Suprapubic skin (tissue), 4 donors: ENCODE measurements around the gene SOAT1.
"Not testable (repeated sequence)": the region's sequence is repeated elsewhere in the genome, so short reads cannot be mapped to it uniquely, and the experiment has no call there.

ENCODE experiments used
- CTCF ChIP-seq, 2 donors: fragments of 200-600 bp in 1 of 2; fragments of 450-650 bp in 1 of 2; sonication (generic) in 1 of 2; IDR thresholded peaks; one replicate each; pipeline ENCODE4 v1.5.1; 2016 to 2019; ENCODE audit warnings: antibody characterized with exemption in 2 of 2, mild to moderate bottlenecking in 1 of 2, moderate library complexity in 1 of 2
- POLR2A ChIP-seq, 2 donors: fragments of 450-650 bp; IDR thresholded peaks; one replicate each; pipeline ENCODE4 v1.6.1; 2017; ENCODE audit warnings: antibody characterized with exemption in 2 of 2, mild to moderate bottlenecking in 2 of 2, moderate library complexity in 2 of 2
- POLR2AphosphoS5 ChIP-seq, 3 donors: sonication (generic); formaldehyde crosslinking; IDR thresholded peaks; one replicate each; pipeline ENCODE4 v1.6.1; 2017; ENCODE audit warnings: antibody characterized with exemption in 3 of 3

GRCh38 chr1:179274424-179274823 is 19.2 kb upstream of the SOAT1 start:
- not testable (repeated sequence) for TF ChIP-seq CTCF, POLR2A, POLR2AphosphoS5 (IDR thresholded peaks at IDR 0.05)
